Posterior vena cava (tissue), 2 donors: ENCODE measurements around the gene TRIM67. TPM values are rescaled to one million over a fixed set of nuclear protein-coding genes. Genes with fewer than 3 reads are reported as not detected.

Experiments
- DNase-seq: peaks from one replicate; pipeline ENCODE4 v3.0.0-alpha.2; 2020; ENCODE audit warnings: low spot score
- intact Hi-C, 2 donors: fragments of 100-400 bp; cut with DNase I; formaldehyde crosslinking; loops; one replicate each; pipeline versions ENCODE4 v1.14.1 to v1.14.2; 2022 to 2023
- total RNA-seq, 2 donors: library from RNA; stranded (reverse); fragmentation: NEBNext Ultra II Directional; extraction: Animal tissue kit (Norgen Biotek cat#: 25700); gene quantifications; one replicate each; pipeline ENCODE4 v1.2.1, GENCODE V29; 2021
- donor health status: DM: yes; HTN: yes; CAD: no.
- donor health status: DM: yes; HTN: yes; CAD: no.

The TRIM67 gene
- total RNA-seq, 2 donors from 2014 or later, result not detected

DNA sequence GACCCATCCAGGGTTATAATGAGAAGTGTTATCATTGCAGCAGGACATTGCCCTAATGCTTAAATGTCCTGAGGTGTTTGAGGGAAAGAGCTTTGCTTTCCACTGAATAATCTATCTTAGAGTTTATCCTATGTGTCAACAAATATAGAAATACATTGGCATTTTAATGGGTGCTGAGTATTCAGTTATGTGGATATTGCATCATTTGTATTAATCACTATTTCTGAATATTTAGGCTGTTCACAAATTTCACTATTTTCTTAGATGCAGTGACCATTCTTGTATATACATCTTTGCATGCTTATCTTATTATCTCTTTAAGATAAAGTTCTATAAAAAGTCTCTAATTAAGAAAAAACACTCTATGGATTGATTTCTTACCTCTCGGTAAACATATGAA lies 18.2 kb downstream of the TRIM67 start:
- no peak for DNase-seq
- intact Hi-C loops, result no loop called here

GRCh38 chr1:231181271-231181670 lies 19.4 kb downstream of the TRIM67 start:
- intact Hi-C loops, result no loop called here
- DNase-seq, result no peak

DNA sequence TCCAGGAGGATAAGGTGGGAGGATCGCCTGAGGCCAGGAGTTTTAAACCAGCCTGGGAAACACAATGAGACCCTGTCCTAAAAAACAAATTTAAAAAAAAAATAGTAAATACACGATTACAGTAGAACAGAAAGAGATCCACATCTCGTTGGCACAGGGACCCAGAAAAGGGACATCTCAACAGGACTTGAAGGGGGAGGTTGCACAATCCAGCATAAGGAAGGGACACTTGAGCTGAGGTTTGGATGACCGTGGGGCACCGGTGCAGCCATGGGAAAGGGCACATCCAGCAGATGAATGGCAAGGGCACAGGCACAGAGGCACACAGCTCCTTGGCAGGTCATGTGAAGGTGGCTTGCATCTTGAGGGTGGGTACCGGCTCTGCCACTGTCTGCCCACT lies 20.5 kb downstream of the TRIM67 start:
- DNase-seq, result no peak
- intact Hi-C loops, result no loop called here

GRCh38 chr1:231183639-231184590 lies 22.1 kb downstream of the TRIM67 start:
- peak; percentile 42 for DNase-seq
- intact Hi-C loops, result no loop called here

- peak; percentile 63 for DNase-seq
- intact Hi-C loops, result no loop called here
These were observed 23.0 kb downstream of the TRIM67 start for GRCh38 chr1:231184891-231185290.

DNA sequence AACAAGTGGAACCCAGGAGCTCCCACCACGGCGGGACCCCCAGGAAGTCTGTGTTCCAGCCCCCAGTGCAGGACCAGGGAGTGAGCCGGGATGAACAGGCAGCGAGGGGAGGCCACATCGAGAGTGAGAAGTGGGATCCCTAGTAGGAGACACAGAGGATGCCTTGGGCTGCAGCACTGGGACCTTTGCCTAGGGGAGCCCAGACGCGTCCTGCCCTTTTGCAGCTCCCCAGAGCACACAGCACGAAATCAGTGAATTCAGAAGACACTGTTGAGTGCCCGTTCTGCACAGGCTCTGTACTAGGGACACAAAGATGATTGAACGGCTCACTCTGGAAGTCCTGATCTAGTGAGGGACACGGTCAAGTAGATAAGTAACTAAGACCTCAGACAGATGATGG lies 23.5 kb downstream of the TRIM67 start:
- intact Hi-C loops, result no loop called here
- DNase-seq, result peak; percentile 53

GRCh38 chr1:231186356-231187115 lies 24.7 kb downstream of the TRIM67 start:
- peak; percentile 68 for DNase-seq
- intact Hi-C loops, result no loop called here

DNA sequence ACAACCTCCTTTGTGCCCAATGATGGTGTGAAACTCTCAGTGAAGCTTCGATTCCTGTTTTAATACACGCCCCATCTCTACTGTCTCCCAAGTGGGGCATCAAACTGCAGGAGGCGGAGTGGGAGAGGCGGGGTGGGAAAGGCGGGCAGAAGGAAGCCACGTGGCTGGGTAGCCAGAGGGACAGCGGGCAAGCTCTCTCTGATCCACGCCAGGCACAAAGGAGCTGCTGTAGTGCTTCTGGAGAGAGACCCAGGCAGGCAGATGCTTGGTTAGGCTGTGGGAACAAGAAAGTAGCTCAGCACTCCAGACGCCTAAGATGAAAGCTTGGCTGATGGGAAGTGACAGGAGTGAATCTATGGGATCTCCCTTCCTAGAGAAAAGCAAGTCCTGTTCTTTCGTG lies 25.7 kb downstream of the TRIM67 start:
- intact Hi-C loops, result no loop called here
- DNase-seq, result peak; percentile 53

GRCh38 chr1:231188072-231188471 lies 26.2 kb downstream of the TRIM67 start:
- DNase-seq, result peak; percentile 57
- intact Hi-C loops, result no loop called here

- DNase-seq, result peak; percentile 9
- intact Hi-C loops, result no loop called here
These were observed 26.9 kb downstream of the TRIM67 start for GRCh38 chr1:231188768-231189167.

GRCh38 chr1:231189683-231190270 lies 27.9 kb downstream of the TRIM67 start:
- DNase-seq, result peak; percentile 31
- intact Hi-C loops, result no loop called here

- intact Hi-C loops, result no loop called here
- peak; percentile 58 for DNase-seq
These were observed 28.6 kb downstream of the TRIM67 start for GRCh38 chr1:231190456-231190855.

- DNase-seq, result peak; percentile 63
- intact Hi-C loops, result no loop called here
These were observed 30.8 kb downstream of the TRIM67 start for GRCh38 chr1:231192620-231193163.

- DNase-seq, result peak; percentile 60
- intact Hi-C loops, result no loop called here
These were observed 32.0 kb downstream of the TRIM67 start for GRCh38 chr1:231193710-231194340.

DNA sequence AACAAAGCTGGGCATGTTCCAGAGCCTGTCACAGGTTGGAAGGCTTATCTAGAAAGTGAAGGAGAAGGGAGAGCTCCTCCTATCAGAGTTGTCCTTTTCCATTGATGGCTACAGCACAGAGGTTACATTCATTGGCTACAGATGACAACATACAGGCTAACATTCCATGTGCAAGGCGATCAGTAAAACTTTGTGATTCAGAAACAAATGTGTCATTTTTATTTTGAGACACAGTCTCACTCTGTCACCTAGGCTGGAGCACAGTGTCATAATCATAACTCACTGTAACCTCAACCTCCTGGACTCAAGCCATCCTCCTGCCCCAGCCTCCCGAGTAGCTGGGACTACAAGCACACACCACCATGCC lies 32.6 kb downstream of the TRIM67 start:
- DNase-seq, result no peak
- intact Hi-C loops, result no loop called here

- intact Hi-C loops, result no loop called here
- peak; percentile 45 for DNase-seq
These were observed 33.1 kb downstream of the TRIM67 start for GRCh38 chr1:231194843-231195516.

- intact Hi-C loops, result no loop called here
- no peak for DNase-seq
These were observed 34.4 kb downstream of the TRIM67 start for GRCh38 chr1:231196307-231196706.

DNA sequence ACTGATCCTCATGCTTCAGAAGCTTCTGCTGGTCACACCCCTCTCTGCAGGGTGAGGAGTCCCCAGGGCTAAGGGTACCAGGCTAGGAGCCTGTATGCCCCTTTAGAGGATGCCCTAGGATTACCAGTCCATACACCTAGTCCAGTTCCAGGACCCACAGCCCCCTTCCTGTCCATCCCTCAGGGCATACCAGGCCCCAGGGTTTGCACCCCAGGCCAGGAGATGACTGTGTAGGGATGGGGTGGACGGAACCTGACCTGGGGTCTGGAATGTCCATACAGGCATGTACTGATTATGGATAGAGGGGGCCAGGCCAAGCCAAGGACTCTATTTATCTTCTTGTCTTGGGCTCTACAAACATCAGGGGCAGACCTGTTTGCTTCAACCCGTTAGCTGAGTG lies 34.9 kb downstream of the TRIM67 start:
- intact Hi-C loops, result no loop called here
- peak; percentile 75 for DNase-seq

- intact Hi-C loops, result no loop called here
These were observed 38.0 kb downstream of the TRIM67 start for GRCh38 chr1:231199868-231200267.

More at GRCh38 chr1:231199868-231200267, 38.0 kb downstream of the TRIM67 start:
- DNase-seq, result peak; percentile 20
